GM21737 (cell line): Measurements from ENCODE around the gene ZNF154.

Experiments
- ATAC-seq: cut with Tn5 transposase; IDR thresholded peaks from one replicate; pipeline ENCODE4 v1.9.1; 2021; ENCODE audit warnings: mild to moderate bottlenecking, moderate library complexity; ENCODE audit not compliant: unreplicated experiment

The ZNF154 gene

DNA sequence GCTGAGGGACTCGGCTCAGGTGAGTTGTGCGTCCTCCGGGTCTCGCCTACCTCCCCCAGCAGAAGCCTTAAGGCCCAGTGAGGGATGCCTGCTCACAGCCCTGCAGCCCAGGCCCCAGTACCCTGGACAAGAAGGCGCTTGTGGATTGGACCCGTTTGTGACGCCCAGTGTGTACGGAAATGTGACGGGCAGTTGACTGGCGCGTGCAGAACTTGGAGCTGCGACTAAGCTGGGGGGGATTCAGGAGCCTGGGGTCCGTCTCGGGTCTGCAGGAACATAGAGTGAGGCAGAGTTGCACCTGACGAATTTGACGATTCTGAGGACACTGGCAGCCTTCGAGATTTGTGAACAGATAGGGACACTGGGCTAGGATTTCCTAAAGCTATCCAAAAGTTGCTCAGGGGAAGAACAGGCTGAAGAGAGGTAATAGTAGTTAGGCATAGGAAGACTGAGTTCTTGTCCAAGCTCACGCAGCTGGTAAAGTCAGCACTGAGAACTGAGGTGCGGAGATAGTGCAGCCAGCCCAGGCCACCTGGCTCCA is 26.7 kb downstream of the ZNF154 start:
- ATAC-seq, result no peak

DNA sequence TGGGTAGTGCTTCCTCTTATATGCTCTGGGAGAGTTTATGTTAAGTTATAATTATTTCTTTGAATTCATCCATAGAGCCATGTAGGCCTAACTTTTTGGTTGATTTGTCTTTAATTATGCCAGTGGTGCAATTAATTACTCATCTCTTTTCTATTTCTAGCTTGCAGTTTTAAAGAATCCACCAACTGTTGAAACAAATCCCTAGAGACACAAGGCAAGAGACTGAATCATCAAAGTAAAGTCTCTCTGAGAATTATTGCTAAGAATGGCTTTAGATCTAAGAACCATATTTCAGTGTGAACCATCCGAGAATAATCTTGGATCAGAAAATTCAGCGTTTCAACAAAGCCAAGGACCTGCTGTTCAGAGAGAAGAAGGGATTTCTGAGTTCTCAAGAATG is 33.1 kb downstream of the ZNF154 start:
- ATAC-seq, result no peak

DNA sequence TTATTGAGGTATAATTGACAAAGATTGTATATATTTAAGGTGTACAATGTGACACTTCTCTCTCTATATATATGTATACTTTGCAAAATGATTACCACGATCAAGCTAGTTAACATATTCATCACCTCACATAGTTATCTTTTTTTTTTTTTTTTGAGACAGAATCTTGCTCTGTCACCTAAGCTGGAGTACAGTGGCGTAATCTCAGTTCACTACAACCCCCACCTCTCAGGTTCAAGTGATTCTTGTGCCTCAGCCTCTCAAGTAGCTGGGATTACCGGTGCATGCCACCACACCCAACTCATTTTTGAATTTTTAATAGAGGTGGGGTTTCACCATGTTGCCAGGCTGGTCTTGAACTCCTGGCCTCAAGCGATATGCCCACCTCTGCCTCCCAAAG is 36.5 kb downstream of the ZNF154 start:
- no peak for ATAC-seq

DNA sequence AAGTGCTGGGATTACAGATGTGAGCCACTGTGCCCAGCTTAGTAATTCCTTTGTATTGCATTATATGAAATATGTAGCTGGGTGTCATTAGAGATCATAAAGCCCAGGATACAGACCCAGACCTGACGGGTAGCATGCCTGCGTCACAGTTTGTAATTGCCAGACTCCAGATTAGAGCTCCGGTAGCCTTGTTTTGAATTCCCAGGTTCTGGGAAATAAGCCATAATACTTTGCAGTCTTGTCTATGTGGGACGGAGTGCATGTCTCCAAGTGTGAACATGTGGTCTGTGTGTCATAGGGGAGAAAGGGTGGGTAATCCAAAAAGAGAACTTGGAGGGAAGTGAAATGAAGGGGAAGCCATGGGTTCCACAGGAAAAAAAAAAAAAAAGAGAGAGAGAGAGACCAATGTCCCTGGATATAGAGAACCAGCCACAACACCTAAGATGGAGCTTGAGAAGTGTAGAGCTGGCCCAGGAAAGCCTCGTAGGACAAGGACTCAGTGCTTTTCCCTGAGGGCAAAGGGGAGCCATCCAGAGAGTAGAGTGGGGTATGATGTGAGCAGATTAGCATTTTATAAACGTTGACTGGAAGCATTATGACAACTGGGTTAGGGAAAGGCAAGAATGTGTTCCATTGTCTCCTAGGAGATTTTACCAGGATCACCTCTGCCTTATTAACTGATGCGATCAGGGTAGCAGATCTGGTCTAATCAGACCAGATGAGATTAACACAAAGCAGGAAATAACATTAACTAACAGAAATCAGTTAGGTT is 37.7 kb downstream of the ZNF154 start:
- ATAC-seq, result no peak

DNA sequence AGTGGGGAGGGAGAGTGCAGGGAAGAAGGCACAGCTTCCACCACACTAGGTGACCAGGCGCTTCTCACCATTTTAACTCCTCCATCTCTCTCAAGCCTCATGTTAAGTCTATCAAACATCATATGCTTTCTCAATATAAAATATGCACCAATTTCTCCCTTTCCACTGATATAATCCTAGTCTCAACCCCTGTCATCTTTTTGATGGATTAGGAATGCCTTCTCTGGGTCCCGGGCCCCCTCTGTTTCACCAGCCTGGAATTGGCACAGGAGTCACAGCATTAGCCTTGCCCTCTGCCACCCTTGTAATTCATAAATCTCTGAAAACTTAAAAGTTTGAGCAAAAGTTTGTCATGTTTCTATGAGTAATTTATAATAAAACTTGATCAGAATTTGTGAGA is 40.4 kb downstream of the ZNF154 start, which contains the start of gene ZSCAN4:
Gene ZSCAN4 (plus strand): TSS at position 301 of the 400 bp plus-strand sequence. CDS start 7,211 bp downstream, outside the sequence.
- ATAC-seq, result no peak

DNA sequence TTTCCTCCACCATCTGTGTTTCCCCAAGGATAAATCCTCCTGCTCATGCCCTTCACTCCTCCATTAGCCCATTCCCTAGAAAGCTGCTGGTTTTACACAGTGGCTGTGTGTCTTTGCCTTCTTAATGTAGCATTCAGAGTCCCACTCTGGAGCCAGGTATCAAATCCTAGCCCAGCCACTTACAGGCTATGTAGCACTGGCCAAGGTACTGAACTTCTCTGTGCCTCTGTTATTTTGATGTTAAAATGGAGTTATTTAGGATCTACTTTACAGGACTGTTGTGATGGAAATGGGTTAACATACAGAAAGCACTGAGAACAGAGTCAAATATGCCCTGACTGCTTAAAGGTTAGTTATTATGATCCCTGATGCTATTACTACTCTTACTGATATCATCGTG is 41.8 kb downstream of the ZNF154 start:
- ATAC-seq, result no peak

DNA sequence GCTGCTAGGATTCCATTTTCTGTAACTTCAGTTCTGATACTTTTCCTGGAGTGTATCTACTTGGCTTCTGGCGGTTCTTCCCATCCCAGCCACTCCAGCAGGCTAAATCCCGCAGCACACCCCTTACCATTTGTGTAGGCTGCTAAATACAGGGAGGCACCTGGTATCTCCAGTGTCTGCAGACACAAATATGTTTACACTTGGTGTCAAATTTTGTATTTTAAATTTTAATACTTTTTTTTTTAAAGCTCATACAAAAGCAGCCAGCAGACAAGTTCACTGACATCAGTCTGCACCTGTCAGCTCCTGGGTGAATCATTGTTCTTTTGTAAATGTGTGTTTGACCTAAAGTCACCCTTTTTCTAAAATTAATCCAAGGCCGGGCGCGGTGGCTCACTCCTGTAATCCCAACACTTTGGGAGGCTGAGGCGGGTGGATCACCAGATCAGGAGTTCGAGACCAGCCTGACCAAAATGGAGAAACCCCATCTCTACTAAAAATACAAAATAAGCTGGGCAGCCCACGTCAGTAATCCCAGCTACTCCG is 43.7 kb downstream of the ZNF154 start:
- no peak for ATAC-seq

DNA sequence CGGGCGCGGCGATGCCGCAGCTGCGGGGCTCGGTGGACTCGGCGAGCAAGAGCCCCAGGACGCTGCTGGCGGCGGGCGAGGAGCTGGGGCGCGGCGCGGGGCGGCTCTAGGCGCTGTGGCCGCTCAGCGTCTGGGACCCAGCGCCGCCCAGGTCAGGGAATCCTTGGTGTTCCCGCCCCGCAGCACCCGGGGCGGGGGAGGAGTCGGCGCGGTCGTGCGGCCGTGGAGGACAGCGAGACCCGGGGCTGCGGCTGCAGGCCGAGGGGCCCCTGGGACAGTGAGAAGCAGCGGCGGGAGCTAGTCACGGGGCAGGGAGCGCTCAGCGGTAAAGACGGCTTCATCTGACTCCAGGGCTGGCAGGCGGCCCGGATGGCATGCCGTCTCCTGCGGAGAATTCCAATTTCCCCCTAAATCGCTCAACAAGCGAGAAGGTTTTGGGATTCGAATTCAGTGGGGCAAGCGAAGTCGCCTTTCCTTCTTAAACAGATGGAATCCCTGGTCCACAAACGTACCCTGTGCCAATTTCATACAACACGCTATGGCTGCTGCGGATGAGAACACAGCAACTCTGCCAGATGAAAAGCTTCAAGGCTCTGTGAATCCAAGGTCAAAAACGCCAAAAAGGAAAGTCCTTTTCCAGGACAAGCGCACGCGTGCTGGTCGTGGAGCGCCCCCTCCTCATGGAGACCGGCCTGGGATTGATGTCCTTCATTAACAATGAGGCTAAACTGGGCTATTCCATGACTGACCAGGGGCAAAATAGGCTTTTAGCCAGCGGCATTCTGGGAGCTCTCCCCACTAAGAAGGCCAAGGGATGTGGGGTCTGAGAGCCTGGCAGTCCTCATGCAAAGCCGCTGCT is 44.5 kb downstream of the ZNF154 start:
- ATAC-seq, result no peak

DNA sequence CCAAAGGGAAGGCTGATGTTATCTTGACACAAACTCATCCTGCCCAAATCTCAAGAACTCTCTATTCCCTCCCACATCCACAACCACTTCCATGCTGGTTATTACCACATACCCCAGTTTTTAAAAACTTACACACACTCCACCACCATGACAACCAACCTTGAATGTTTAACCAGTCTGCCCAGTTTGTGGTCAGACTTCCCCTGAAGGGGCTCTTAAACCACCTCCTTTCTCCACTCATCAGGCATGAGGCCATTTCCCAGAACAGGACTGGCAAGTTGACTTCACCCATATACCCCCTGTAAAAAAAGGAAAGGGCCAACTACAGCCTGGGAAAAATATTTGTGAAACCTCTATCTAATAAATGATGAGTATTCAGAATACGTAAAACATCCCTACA is 52.7 kb downstream of the ZNF154 start:
- ATAC-seq, result no peak

DNA sequence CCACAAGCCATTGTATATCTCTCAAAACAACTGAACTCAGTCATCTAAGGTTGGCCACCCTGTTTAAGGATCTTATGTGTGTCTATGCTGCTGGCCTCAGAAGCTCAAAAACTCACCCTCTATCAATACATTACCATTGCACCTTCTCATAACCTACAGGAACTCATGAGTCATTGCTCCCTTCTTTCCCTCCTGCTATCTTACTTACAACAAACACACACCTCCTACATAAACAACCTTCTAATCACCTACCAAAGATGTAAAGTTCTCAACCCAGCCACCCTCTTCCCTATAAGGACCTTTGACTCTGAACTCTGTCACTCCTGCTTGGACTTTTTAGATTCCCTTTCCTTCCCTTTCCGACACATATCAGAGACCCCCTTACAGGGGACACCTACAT is 53.6 kb downstream of the ZNF154 start:
- no peak for ATAC-seq

DNA sequence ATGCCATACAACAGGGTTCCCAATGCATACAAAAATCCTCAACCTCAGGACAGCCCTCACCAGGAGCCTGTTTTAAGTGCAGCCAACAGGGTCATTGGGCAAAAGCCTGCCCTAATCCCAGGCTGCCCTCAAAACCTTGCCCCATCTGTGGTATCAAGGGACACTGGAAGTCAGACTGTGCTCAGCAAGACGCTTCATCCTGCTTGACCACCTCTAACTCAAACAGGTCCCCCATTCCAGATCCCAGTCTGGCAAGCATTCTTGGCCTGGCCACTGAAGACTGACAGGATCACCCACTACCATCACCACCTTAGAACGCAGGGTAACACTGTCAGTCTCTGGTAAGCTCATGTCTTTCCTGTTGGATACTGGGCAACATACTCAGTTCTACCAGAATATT is 55.3 kb downstream of the ZNF154 start:
- ATAC-seq, result no peak

DNA sequence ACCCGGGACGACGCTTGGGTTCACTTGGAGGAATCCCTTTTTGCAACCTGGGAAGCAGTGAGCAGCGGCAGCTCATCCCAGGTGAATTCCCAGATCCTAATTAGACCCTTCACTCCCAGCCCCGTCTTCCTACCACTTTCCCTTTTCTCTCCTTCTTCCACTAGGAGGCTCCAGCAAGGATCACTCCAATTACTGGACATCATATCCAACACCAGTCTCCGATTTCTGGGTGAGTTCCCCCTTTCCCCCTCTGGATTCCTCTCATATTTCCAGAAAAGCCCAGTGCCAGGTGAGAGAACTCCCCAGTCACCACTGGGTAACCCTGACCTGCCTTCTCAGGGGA is 57.4 kb downstream of the ZNF154 start:
- ATAC-seq, result no peak

DNA sequence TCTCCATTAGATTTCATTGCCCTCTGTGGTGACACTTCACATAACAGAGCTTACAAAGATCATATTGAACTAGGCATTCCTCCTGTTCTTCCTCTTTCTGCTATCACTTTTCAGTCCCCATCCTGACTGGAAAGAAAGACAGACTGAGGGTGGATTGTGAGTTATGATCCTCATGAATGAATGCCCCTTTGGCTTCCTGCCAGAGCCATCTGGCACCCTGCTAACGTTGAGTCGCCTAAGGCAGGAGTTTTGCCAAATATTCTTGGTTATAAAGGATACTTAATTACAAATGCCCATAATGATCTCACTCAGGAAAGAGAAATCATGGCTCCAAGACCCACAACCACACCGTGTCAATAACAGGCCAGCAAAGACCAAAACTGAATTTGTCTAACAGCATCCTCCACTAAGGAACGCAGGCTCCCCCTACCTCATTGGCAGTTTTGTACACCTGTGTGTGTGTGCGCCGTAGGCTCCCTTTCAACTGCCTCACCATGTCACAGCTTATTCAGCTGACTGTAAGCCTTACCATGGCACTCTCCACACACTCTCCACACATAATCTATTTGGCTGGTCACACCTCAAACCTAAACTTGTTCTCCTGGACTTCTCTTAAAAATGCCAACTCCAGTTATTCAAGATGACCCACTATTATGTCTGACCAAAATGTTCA is 60.5 kb downstream of the ZNF154 start:
- no peak for ATAC-seq
